GM23338 (cell line): ENCODE data around the gene GPRC5B.

Experiments
- CREB1 ChIP-seq: fragments of 250-450 bp; sonication (Bioruptor Pico); IDR thresholded peaks from 2 replicates; pipeline ENCODE4 v1.5.0; 2020; ENCODE audit warnings: low read depth, mild to moderate bottlenecking, moderate library complexity
- EZH2 ChIP-seq: fragments of 200-600 bp; sonication (generic); IDR thresholded peaks from one replicate; pipeline ENCODE4 v1.8.0; 2017; ENCODE audit warnings: antibody characterized with exemption, mild to moderate bottlenecking, low read depth; ENCODE audit not compliant: unreplicated experiment
- EZH2phosphoT487 ChIP-seq: fragments of 200-600 bp; sonication (generic); IDR thresholded peaks from one replicate; pipeline ENCODE4 v1.8.1; 2018; ENCODE audit warnings: antibody characterized with exemption; ENCODE audit not compliant: unreplicated experiment
- JUNB ChIP-seq: IDR thresholded peaks from one replicate; pipeline ENCODE4 v1.6.1; 2016; ENCODE audit warnings: antibody characterized with exemption; ENCODE audit not compliant: unreplicated experiment
- NANOG ChIP-seq: IDR thresholded peaks from 2 replicates; pipeline ENCODE4 v1.6.1; 2016; ENCODE audit warnings: antibody characterized with exemption, borderline replicate concordance
- POLR2AphosphoS5 ChIP-seq: IDR thresholded peaks from 2 replicates; pipeline ENCODE4 v1.6.1; 2016; ENCODE audit warnings: antibody characterized with exemption, low read depth
- STAT1 ChIP-seq: IDR thresholded peaks from one replicate; pipeline ENCODE4 v1.6.1; 2016; ENCODE audit warnings: antibody characterized with exemption; ENCODE audit not compliant: unreplicated experiment
- ZNF114 ChIP-seq: fragments of 250-450 bp; sonication (Bioruptor Pico); IDR thresholded peaks from 2 replicates; pipeline ENCODE4 v1.5.0; 2020; ENCODE audit warnings: mild to moderate bottlenecking, moderate library complexity
- ZNF331 ChIP-seq: fragments of 250-450 bp; sonication (Bioruptor Pico); IDR thresholded peaks from 2 replicates; pipeline ENCODE4 v1.5.0; 2020; ENCODE audit warnings: low read depth, mild to moderate bottlenecking, moderate library complexity
- TF ChIP-seq, protein P1 (sequence below), 2 experiments: fragments of 200-600 bp in 1 of 2; sonication (generic) in 1 of 2; conservative IDR thresholded peaks; 2 replicates each; pipeline versions ENCODE4 v1.5.1 to v1.6.1; 2016 to 2017; ENCODE audit warnings: antibody characterized with exemption in 2 of 2, low read depth in 2 of 2, mild to moderate bottlenecking in 2 of 2, moderate library complexity in 1 of 2
- TF ChIP-seq, protein P2 (sequence below): IDR thresholded peaks from one replicate; pipeline ENCODE4 v1.6.1; 2018; ENCODE audit warnings: antibody characterized with exemption; ENCODE audit not compliant: unreplicated experiment
- TF ChIP-seq, protein P3 (sequence below): fragments of 250-450 bp; sonication (Bioruptor Pico); IDR thresholded peaks from 2 replicates; pipeline ENCODE4 v1.5.0; 2020; ENCODE audit warnings: mild to moderate bottlenecking, moderate library complexity
- TF ChIP-seq, protein P4 (sequence below): IDR thresholded peaks from 2 replicates; pipeline ENCODE4 v1.6.1; 2016; ENCODE audit warnings: antibody characterized with exemption

DNA sequence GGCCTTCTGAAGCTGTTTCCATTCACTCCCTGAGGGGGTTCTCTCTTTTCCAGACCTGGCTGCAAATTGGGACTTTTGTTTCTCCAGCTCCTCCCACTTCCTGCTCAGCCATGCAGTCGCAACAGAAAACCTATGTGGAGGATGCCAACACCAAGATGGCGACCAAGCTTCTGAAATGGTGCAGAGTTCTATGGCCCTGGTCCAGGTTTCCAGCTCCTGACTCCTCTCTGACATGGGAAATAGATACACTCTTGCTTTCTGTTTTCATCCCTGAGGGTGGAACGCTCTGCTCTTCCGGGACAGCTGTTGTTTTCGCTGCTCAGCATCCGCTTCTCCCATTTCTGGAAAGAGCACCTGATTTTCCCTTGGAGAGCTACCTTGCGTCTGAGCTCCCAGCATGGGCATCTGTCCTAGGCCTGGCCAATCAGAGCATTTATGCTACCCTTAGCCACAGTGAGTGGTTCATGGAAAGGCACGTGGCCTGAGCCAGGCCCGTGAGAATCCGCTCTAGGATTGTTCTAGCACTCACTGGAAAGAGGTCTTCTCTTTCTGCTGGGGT is 8.1 kb downstream of the GPRC5B start:
- TF ChIP-seq, protein P1, sequence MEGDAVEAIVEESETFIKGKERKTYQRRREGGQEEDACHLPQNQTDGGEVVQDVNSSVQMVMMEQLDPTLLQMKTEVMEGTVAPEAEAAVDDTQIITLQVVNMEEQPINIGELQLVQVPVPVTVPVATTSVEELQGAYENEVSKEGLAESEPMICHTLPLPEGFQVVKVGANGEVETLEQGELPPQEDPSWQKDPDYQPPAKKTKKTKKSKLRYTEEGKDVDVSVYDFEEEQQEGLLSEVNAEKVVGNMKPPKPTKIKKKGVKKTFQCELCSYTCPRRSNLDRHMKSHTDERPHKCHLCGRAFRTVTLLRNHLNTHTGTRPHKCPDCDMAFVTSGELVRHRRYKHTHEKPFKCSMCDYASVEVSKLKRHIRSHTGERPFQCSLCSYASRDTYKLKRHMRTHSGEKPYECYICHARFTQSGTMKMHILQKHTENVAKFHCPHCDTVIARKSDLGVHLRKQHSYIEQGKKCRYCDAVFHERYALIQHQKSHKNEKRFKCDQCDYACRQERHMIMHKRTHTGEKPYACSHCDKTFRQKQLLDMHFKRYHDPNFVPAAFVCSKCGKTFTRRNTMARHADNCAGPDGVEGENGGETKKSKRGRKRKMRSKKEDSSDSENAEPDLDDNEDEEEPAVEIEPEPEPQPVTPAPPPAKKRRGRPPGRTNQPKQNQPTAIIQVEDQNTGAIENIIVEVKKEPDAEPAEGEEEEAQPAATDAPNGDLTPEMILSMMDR (conservative IDR thresholded peaks at IDR 0.05; ENCODE audit: low read depth in 2 of 2): no peak
- TF ChIP-seq, protein P2, sequence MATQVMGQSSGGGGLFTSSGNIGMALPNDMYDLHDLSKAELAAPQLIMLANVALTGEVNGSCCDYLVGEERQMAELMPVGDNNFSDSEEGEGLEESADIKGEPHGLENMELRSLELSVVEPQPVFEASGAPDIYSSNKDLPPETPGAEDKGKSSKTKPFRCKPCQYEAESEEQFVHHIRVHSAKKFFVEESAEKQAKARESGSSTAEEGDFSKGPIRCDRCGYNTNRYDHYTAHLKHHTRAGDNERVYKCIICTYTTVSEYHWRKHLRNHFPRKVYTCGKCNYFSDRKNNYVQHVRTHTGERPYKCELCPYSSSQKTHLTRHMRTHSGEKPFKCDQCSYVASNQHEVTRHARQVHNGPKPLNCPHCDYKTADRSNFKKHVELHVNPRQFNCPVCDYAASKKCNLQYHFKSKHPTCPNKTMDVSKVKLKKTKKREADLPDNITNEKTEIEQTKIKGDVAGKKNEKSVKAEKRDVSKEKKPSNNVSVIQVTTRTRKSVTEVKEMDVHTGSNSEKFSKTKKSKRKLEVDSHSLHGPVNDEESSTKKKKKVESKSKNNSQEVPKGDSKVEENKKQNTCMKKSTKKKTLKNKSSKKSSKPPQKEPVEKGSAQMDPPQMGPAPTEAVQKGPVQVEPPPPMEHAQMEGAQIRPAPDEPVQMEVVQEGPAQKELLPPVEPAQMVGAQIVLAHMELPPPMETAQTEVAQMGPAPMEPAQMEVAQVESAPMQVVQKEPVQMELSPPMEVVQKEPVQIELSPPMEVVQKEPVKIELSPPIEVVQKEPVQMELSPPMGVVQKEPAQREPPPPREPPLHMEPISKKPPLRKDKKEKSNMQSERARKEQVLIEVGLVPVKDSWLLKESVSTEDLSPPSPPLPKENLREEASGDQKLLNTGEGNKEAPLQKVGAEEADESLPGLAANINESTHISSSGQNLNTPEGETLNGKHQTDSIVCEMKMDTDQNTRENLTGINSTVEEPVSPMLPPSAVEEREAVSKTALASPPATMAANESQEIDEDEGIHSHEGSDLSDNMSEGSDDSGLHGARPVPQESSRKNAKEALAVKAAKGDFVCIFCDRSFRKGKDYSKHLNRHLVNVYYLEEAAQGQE: no peak
- TF ChIP-seq JUNB (no peak), EZH2phosphoT487 (no peak), EZH2 (no peak), ZNF114 (no peak), POLR2AphosphoS5 (no peak), ZNF331 (CRISPR knock-in tag) (no peak), CREB1 (CRISPR knock-in tag) (no peak), STAT1 (no peak), NANOG (no peak)
- TF ChIP-seq, protein P3, sequence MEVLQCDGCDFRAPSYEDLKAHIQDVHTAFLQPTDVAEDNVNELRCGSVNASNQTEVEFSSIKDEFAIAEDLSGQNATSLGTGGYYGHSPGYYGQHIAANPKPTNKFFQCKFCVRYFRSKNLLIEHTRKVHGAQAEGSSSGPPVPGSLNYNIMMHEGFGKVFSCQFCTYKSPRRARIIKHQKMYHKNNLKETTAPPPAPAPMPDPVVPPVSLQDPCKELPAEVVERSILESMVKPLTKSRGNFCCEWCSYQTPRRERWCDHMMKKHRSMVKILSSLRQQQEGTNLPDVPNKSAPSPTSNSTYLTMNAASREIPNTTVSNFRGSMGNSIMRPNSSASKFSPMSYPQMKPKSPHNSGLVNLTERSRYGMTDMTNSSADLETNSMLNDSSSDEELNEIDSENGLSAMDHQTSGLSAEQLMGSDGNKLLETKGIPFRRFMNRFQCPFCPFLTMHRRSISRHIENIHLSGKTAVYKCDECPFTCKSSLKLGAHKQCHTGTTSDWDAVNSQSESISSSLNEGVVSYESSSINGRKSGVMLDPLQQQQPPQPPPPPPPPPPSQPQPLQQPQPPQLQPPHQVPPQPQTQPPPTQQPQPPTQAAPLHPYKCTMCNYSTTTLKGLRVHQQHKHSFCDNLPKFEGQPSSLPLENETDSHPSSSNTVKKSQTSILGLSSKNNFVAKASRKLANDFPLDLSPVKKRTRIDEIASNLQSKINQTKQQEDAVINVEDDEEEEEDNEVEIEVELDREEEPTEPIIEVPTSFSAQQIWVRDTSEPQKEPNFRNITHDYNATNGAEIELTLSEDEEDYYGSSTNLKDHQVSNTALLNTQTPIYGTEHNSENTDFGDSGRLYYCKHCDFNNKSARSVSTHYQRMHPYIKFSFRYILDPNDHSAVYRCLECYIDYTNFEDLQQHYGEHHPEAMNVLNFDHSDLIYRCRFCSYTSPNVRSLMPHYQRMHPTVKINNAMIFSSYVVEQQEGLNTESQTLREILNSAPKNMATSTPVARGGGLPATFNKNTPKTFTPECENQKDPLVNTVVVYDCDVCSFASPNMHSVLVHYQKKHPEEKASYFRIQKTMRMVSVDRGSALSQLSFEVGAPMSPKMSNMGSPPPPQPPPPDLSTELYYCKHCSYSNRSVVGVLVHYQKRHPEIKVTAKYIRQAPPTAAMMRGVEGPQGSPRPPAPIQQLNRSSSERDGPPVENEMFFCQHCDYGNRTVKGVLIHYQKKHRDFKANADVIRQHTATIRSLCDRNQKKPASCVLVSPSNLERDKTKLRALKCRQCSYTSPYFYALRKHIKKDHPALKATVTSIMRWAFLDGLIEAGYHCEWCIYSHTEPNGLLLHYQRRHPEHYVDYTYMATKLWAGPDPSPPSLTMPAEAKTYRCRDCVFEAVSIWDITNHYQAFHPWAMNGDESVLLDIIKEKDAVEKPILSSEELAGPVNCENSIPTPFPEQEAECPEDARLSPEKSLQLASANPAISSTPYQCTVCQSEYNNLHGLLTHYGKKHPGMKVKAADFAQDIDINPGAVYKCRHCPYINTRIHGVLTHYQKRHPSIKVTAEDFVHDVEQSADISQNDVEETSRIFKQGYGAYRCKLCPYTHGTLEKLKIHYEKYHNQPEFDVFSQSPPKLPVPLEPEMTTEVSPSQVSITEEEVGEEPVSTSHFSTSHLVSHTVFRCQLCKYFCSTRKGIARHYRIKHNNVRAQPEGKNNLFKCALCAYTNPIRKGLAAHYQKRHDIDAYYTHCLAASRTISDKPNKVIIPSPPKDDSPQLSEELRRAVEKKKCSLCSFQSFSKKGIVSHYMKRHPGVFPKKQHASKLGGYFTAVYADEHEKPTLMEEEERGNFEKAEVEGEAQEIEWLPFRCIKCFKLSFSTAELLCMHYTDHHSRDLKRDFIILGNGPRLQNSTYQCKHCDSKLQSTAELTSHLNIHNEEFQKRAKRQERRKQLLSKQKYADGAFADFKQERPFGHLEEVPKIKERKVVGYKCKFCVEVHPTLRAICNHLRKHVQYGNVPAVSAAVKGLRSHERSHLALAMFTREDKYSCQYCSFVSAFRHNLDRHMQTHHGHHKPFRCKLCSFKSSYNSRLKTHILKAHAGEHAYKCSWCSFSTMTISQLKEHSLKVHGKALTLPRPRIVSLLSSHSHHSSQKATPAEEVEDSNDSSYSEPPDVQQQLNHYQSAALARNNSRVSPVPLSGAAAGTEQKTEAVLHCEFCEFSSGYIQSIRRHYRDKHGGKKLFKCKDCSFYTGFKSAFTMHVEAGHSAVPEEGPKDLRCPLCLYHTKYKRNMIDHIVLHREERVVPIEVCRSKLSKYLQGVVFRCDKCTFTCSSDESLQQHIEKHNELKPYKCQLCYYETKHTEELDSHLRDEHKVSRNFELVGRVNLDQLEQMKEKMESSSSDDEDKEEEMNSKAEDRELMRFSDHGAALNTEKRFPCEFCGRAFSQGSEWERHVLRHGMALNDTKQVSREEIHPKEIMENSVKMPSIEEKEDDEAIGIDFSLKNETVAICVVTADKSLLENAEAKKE: no peak
- TF ChIP-seq, protein P4, sequence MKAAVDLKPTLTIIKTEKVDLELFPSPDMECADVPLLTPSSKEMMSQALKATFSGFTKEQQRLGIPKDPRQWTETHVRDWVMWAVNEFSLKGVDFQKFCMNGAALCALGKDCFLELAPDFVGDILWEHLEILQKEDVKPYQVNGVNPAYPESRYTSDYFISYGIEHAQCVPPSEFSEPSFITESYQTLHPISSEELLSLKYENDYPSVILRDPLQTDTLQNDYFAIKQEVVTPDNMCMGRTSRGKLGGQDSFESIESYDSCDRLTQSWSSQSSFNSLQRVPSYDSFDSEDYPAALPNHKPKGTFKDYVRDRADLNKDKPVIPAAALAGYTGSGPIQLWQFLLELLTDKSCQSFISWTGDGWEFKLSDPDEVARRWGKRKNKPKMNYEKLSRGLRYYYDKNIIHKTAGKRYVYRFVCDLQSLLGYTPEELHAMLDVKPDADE: no peak
